Measurements from ENCODE around the gene NR1D1.

- TF ChIP-seq EZH2phosphoT487 (IDR thresholded peaks at IDR 0.05; ENCODE audit: insufficient read depth, low read depth) (no peak), EZH2 (IDR thresholded peaks at IDR 0.05; ENCODE audit: insufficient read depth, poor library complexity, severe bottlenecking) (no peak)
Observed at GRCh38 chr17:40071313-40072039, 28.9 kb downstream of the NR1D1 start.
